Measurements from ENCODE around the gene ADGRB3. TPM values are rescaled to one million over a fixed set of nuclear protein-coding genes. Genes with fewer than 3 reads are reported as not detected.

Gene ADGRB3
- total and polyA plus RNA-seq, 10 of the 15 experiments (the other 5 are each of a cell fraction or from before 2014, with no cell fraction given) = 0.03 to 0.06 TPM; not detected in 8

DNA sequence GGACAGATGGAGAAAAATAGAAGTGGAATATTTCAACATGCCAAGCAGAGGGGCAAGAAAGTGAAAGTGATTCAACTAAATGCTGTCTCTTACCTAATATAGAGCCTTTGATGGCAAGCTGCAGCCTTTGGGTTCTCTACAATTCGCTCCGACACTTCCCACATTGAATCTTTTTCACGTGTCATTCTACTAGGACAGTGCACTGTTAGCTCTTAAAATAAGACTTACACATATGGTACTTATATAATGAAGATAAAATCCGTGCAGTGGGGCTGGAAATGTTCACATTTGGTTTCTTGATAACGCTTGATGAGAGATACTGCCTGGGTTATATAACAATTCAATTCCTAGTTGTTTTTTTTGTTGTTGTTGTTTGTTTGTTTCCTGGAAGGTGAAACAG is 659.3 kb downstream of the ADGRB3 start (continued):
- TF ChIP-seq ZBTB11 (CRISPR knock-in tag; IDR thresholded peaks at IDR 0.05) = no peak
- no peak for TF ChIP-seq FOXK2 (IDR thresholded peaks at IDR 0.05)
- TF ChIP-seq CBX5 (IDR thresholded peaks at IDR 0.05; ENCODE audit: low read depth) = no peak

- H3K4me2 ChIP-seq (ENCODE audit: control insufficient read depth, insufficient read depth) = no peak overlapping the region
- no peaks in the 10 kb centered on the region for H3K4me1 ChIP-seq (ENCODE audit: control insufficient read depth, insufficient read depth, low read length)
- no peak overlapping the region for H3K4me3 ChIP-seq
- no peaks in the 10 kb centered on the region for H3K9me3 ChIP-seq (replicated peaks; ENCODE audit: control insufficient read depth, insufficient read depth, low read length)
- H3K27ac ChIP-seq (ENCODE audit: control insufficient read depth, insufficient read depth) = no peak overlapping the region
- no peak overlapping the region for H2AFZ ChIP-seq (ENCODE audit: control insufficient read depth, low read depth, low read length)
- no TSS peak for BruUV-seq (replicated peaks)
- H4K20me1 ChIP-seq (ENCODE audit: control insufficient read depth, insufficient read depth) = no peaks in the 10 kb centered on the region
- intact Hi-C loops (cut with micrococcal nuclease; ENCODE audit: unreplicated experiment) = no loop called here
- no peak for TF ChIP-seq PAX8 (IDR thresholded peaks at IDR 0.05)
- no peak for TF ChIP-seq WRNIP1 (IDR thresholded peaks at IDR 0.05; ENCODE audit: borderline replicate concordance, low read depth, low read length)
- TF ChIP-seq STAT3 (IDR thresholded peaks at IDR 0.05; ENCODE audit: low read depth, low read length) = no peak
- TF ChIP-seq JUND (IDR thresholded peaks at IDR 0.05; ENCODE audit: low read depth, low read length) = no peak
- no peak for TF ChIP-seq CHD4 (IDR thresholded peaks at IDR 0.05)
- TF ChIP-seq NR2F1 (conservative IDR thresholded peaks at IDR 0.05) = no peak
- no peak for TF ChIP-seq SUPT20H (IDR thresholded peaks at IDR 0.05; ENCODE audit: borderline replicate concordance, control insufficient read depth, low read depth, low read length)
- no peak for TF ChIP-seq TAF1 (IDR thresholded peaks at IDR 0.05; ENCODE audit: borderline replicate concordance, low read depth, low read length)
- no peak for TF ChIP-seq FOXM1 (IDR thresholded peaks at IDR 0.05; ENCODE audit: low read depth, low read length)
- no peak for TF ChIP-seq RCOR1 (conservative IDR thresholded peaks at IDR 0.05; ENCODE audit: low read depth, low read length)
- no peak for ATAC-seq
- ChIA-PET POLR2A (no interaction called here), CTCF (interaction anchor here (0.9 to 1.2 kb wide), 2 partner anchors 13 to 15 kb away, joined by 3 read pairs; no protein-coding TSS in a partner anchor), RAD21 (ENCODE audit: unreplicated experiment) (no interaction called here), SMC1A (ENCODE audit: uncharacterized antibody, unreplicated experiment) (no interaction called here)
- H3K27me3 ChIP-seq (replicated peaks in 1 of 2; ENCODE audit: control insufficient read depth in 2 of 2, insufficient read depth in 2 of 2, low read length in 1 of 2) = no peaks in the 10 kb centered on the region
- WGBS (ENCODE audit: insufficient coverage, insufficient replicate concordance, low lambda C conversion rate, missing lambda C conversion rate) = 1% methylated on average over 4 of the region's 4 CpGs
- H3K79me2 ChIP-seq (ENCODE audit: control insufficient read depth, insufficient read depth, low read length) = no peaks in the 10 kb centered on the region
- in situ Hi-C loops (cut with MboI) = no loop called here
- peak; percentile 38 for FAIRE-seq
- H3K36me3 ChIP-seq (ENCODE audit: control insufficient read depth in 2 of 2, insufficient read depth in 2 of 2, low read length in 1 of 2) = no peaks in the 10 kb centered on the region
- no peak for DNase-seq (ENCODE audit: low read depth, low spot score)
- H3K9ac ChIP-seq (ENCODE audit: control insufficient read depth, insufficient read depth, low read length) = no peak overlapping the region
Measured at GRCh38 chr6:69294862-69295261, 659.8 kb downstream of the ADGRB3 start.
